Stomach (tissue), 4 donors: ENCODE measurements around the gene SAXO1.

ENCODE experiments used
- EP300 ChIP-seq: sonication (generic); formaldehyde crosslinking; IDR thresholded peaks from one replicate; pipeline ENCODE4 v1.6.1; 2017; ENCODE audit warnings: antibody characterized with exemption
- POLR2A ChIP-seq, 4 donors: fragments of 450-650 bp; IDR thresholded peaks; one replicate each; pipeline ENCODE4 v1.6.1; 2016; ENCODE audit warnings: antibody characterized with exemption in 4 of 4, control low read depth in 2 of 4, mild to moderate bottlenecking in 1 of 4, moderate library complexity in 1 of 4
- POLR2AphosphoS5 ChIP-seq, 3 donors: sonication (generic); formaldehyde crosslinking; IDR thresholded peaks; one replicate each; pipeline ENCODE4 v1.6.1; 2016; ENCODE audit warnings: antibody characterized with exemption in 3 of 3
- TF ChIP-seq, protein P1 (sequence below), 7 experiments: fragments of 450-650 bp in 4 of 7; fragments of 200-600 bp in 3 of 7; sonication (generic) in 3 of 7; IDR thresholded peaks; one replicate each; pipeline ENCODE4 v1.5.1; 2016 to 2019; ENCODE audit warnings: antibody characterized with exemption in 7 of 7, control low read depth in 2 of 7, mild to moderate bottlenecking in 1 of 7

DNA sequence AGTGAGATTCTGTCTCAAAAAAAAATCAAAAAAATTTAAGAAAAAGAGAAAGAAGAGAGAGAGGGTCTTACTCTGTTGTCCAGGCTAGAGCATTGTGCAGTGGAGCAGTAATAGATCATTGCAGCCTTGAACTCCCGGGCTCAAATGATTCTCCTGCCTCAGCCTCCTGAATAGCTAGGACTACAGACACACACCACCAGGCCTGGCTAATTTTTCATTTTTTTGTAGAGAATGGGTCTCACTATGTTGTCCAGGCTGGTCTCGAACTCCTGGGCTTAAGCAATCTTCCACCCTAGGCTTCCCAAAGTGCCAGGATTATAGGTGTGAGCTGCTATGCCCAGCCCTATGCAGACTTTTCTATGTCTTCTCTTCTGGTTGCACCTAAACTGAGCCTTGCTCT lies 41.2 kb upstream of the SAXO1 start:
- TF ChIP-seq POLR2A (IDR thresholded peaks at IDR 0.05) (no peak), POLR2AphosphoS5 (IDR thresholded peaks at IDR 0.05) (no peak), EP300 (no peak)
- TF ChIP-seq, protein P1, sequence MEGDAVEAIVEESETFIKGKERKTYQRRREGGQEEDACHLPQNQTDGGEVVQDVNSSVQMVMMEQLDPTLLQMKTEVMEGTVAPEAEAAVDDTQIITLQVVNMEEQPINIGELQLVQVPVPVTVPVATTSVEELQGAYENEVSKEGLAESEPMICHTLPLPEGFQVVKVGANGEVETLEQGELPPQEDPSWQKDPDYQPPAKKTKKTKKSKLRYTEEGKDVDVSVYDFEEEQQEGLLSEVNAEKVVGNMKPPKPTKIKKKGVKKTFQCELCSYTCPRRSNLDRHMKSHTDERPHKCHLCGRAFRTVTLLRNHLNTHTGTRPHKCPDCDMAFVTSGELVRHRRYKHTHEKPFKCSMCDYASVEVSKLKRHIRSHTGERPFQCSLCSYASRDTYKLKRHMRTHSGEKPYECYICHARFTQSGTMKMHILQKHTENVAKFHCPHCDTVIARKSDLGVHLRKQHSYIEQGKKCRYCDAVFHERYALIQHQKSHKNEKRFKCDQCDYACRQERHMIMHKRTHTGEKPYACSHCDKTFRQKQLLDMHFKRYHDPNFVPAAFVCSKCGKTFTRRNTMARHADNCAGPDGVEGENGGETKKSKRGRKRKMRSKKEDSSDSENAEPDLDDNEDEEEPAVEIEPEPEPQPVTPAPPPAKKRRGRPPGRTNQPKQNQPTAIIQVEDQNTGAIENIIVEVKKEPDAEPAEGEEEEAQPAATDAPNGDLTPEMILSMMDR (IDR thresholded peaks at IDR 0.05) = no peak
